CMK (cell line): ENCODE measurements around the gene CFAP119.
A peak's percentile ranks its signal among the peaks of the same experiment; 100 is the strongest.
"Not testable (repeated sequence)": the region's sequence is repeated elsewhere in the genome, so short reads cannot be mapped to it uniquely, and the experiment has no call there.

Experiments
- DNase-seq: peaks from one replicate; pipeline ENCODE4 v3.0.0-alpha.2; 2010; ENCODE audit warnings: low read depth

Gene CFAP119

DNA sequence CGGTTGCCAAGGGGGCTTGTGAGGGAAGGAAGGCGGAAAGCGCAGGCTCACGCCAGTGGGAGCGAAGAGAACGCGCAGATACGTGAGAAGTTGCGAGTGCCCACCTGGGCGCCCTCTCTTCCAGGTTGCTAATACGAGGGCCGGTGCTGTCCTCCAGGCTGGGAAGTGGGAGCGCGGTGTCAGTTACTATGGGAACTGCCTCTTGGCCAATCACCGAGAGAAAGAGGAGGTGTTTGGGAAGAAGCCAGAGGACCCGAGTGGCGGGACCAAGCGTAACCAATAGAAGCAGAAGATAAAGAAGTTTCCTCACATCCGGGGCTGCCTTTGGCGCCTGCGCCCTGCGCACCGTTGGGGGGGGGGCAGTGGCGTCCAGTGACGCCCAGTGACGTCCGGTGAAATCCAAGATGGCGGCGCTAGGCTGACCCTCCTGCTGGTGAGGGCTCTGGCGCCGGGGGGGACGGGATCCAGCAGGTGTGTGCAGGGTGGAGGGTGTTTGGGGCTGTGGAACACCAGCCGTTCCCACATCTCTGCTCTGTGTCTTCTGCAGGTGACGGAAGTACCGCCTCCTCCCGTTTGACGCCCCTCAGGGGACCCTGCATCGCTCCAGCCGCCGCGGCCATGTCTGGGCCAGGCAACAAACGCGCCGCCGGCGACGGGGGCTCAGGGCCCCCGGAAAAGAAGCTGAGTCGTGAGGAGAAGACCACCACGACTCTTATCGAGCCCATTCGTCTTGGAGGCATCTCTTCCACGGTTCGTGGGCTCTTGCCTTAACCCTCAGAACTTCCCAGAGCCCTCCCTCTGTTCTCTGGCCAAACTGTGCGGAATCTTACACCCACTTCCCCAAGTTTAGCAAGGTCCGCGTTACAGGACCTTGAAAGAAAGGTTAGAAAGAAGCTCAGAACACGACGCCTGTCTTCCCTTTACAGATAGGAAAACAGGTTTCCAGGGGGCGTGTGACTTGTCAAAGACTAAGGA is at the start of gene CFAP119, which contains the start of gene RNF40:
TSS of gene CFAP119 (minus strand) at position 135 of the 975 bp plus-strand sequence. CDS start 314 bp downstream, outside the sequence.
TSS of gene RNF40 (plus strand) at position 395 of the 975 bp plus-strand sequence. CDS start at position 619, 224 bp downstream.
- peak; percentile 88 for DNase-seq

DNA sequence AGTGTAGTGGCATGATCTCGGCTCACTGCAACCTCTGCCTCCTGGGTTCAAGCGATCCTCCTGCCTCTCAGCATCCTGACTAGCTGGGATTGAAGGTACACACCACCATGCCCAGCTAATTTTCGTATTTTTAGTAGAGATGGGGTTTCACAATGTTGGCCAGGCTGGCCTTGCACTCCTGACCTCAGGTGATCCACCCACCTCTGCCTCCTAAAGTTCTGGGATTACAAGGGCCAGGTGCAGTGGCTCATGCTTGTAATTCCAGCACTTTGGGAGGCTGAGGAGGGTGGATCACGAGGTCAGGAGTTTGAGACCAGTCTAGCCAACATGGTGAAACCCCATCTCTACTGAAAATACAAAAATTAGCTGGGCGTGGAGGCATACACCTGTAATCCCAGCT is 47.8 kb upstream of the CFAP119 start:
- DNase-seq, result not testable (repeated sequence)

DNA sequence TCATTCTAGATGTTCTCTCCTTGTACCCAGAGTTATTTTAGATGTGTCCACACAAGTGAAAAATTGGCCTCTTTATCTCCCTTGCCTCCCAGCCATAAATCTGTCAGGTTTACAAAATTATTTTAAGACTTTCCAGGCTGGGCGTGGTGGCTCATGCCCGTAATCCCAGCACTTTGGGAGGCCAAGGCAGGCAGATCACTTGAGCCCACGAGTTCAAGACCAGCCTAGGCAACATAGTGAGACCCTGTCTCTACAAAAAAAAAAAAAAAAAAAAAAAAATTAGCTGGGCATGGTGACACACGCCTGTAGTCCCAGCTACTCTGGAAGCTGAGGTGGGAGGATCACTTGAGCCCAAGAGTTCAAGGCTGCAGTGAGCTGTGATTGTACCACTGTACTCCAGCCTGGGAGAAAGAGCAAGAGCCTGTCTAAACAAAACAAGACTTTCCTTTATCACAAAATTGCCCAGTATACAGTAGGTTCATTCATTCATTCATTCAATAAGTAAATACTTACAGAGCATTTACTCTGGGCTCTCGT is 47.1 kb upstream of the CFAP119 start:
- not testable (repeated sequence) for DNase-seq

DNA sequence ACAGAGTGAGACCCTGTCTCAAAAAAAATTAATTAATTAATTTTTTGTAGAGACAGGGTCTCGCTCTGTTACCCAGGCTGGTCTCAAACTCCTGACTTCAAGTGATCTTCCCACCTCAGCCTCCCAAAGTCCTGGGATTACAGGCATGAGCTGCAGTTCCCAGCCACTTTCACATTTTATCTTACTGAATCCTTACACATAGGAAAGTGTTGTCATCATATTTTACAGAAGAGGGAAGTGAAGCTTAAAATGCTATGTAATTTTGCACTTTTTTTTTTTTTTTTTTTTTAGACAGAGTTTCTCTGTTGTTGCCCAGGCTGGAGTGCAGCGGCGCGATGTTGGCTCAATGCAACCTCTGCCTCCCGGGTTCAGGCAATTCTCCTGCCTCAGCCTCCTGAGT is 46.3 kb upstream of the CFAP119 start:
- DNase-seq, result no peak

DNA sequence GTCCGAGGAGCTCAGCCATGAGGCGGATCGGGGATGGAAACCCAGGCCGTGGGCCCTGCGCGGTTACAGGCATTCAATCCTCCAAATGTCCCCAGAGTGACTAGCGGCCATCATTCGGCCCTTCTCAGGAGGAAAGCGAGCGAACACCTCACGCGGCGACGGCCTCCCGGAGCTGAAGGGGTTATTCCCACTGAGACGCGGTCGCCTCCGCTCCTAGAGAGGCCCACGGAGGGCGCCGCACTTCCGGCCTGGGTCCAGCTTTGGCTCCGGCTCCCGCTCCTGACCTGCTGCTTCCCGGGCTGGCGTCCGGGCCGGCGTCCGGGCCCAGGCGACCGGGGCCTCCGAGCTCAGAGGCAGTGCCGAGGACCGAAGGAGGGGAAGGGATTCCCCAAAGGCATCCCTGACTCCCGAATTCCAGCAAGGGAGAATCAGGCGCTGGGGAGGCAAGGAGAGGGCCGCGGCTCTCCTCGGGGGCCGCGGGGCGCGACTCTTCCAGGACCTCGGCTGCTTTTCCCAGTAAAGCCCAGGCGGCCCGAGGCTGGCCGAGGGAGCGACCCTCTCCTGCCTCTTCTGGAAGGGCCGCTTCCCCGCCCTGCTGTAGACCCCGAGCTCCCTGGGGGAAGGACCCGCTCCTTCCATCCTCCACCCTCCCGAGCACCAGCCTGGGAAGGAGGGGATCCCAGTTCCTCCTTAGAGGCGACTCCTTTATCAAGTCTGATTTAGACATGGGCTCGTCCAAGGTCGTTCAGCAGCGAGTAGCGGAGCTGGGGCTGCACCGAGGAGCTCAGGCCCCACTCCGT is 43.7 kb upstream of the CFAP119 start:
- DNase-seq, result peak; percentile 58

DNA sequence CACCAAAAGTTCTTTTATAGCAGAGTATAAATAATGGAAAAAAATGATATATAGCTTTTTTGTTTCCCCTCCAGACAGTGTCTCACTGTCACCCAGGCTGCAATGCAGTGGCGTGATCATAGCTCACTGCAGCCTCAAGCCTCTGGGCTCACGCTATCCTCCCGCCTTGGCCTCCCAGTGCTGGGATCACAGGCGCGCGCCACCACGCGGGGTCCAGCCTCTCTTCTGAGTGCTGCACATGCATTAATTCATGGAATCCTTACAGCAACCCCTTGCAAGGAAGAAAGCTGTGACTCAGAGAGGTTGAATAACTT is 43.2 kb upstream of the CFAP119 start:
- no peak for DNase-seq

DNA sequence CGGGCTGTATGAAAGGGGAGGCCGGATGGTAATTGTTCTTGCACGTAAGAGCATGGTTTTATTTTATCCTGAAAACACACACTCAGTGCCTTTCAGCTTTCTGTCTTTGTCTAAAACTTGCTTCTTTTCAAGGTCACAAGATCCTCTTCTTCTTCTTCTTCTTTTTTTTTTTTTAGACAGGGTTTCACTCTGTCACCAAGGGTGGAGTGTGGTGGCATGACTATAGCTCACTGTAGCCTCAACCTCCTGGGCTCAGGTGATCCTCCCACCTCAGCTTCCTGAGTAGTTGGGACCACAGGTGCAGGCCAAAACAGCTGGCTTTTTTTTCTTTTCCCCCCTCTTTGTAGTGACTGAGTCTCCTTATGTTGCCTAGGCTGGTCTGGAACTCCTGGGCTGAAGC is 41.1 kb upstream of the CFAP119 start:
- no peak for DNase-seq

DNA sequence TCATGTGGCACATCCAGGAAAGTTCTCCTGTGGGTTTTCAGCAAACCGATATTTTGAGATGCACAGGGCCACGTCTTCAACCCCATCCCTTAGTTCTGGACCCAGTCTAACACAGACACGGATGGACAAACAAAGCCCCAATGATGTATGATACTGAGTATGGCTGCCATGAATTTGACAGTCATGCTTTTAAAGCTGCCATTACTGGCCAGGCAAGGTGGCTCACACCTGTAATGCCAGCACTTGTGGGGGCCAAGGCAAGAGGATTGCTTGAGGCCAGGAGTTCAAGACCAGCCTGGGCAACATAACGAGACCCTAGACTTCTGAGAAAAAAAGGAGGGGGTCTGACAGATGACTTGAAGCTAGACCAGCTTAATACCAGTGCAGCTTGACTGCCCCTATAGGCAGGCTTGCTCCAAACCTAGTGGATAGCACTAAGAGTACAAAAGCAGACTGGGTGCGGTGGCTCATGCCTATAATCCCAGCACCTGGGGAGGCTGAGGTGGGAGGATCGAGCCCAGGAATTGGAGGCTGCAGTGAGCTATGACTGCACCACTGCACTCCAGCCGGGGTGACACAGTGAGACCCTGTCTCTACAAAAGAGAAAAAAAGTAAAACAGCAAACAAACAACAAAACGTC is 35.9 kb upstream of the CFAP119 start:
- no peak for DNase-seq

DNA sequence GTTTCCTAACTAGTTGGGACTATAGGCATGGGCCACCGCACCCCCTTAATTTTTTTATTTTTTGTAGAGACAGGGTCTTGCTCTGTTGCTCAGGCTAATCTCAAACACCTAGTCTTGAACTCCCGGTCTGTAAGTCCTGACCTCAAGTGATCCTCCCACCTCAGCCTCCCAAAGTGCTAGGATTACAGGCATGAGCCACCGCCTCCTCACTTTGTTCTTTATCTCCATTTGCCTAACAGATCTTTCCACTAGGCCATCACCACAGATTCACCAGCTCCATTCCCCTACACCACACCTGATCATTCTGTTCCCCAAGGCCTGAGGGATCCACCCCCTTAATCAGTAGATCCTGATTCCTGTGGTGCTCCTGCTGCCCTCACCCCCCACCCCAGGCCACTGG is 32.8 kb upstream of the CFAP119 start:
- no peak for DNase-seq

DNA sequence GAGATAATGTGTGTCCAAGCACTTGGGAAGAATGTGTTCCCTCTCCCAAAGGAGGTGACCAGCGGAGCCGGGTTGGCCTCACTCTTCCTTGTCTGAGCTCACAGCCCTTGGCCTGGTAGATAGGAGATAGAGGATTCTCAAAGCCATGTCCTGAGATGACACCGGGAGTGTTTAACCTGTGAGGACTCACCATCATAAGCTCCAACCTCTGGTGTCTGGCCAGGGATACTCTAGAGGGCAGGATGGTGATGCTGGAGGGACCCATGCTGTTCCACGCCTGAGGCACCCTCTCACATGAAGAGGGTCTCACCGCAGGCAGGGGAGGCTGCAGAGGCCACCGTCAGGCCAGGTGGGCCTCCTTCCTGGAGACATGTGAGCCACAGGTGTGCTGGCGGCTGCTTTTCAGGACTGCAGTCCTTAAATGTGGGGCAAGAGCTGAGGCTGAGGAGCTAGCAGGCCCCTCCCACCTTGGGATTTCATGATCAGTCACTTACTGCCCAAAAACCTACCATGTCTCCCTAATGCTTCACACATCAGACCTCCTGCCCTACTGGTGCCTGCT is 31.7 kb upstream of the CFAP119 start:
- DNase-seq, result no peak

DNA sequence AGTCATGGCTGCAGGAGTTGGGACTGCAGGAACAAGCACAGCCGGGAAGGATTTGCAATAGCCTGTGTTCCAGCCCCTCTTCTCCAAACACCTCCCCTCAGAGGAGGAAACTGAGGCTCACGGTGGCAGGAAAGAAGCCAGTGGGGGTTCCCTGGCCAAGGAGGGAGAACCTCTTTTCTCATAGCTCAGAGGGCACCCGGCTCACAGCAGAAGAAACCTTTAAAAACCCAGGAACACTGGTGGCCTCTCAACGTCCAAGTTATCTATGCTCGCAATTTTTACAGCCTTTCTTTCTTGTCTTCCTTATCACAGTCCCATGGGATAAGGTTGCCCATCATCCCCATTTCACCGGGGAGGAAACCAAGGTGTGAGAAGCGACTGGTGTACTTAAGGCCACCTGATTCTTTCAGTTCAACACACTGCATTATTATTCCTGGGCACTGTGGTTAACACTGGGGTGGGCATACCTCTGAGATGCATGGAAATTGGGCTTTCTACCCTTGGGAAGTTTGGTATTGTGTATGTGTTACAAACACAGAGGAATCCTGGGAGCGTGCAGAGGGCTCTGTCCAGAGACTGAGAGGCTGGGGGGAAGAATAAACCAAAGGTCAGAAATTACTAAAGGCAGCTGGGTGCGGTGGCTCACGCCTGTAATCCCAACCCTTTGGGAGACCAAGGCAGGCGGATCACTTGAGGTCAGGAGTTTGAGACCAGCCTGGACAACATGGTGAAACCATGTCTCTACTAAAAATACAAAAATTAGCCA is 25.9 kb upstream of the CFAP119 start:
- DNase-seq, result no peak

DNA sequence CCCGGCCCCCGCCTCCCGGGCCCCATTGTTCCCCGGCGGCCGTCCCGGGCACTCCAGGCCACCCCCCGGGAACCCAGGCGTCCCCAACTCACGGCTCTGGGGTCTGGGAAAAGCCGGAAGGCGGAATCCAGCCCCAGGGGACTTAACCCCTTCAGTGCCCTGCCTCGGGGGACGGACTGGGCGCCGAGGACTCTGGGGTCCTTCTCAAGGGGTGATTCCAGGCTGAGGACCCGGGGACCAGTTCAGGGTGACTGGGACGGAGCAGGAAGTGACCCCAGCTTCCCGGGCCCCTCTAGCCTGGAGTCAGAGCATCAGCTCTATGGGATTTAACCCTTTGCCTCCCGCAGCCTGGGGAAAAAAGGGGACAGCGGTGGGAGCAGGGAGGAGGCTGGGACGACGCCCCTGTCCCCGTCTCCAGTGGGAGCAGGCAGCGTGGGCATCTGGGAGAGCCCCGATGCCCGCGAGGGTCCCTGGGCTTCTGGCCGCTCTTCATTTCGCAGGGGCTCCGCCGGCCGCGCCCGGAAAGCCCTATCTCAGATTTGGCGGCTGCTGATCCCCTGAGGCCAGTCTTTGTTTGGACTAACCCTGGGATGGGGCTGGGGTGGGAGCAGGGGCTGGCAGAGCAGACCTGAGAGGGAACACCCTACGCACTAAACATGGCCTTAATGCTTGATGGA is 25.2 kb upstream of the CFAP119 start, which contains the start of gene ZNF629:
TSS of gene ZNF629 (minus strand) at position 270 of the 677 bp plus-strand sequence. CDS start 2,723 bp downstream, outside the sequence.
- DNase-seq, result peak; percentile 44

DNA sequence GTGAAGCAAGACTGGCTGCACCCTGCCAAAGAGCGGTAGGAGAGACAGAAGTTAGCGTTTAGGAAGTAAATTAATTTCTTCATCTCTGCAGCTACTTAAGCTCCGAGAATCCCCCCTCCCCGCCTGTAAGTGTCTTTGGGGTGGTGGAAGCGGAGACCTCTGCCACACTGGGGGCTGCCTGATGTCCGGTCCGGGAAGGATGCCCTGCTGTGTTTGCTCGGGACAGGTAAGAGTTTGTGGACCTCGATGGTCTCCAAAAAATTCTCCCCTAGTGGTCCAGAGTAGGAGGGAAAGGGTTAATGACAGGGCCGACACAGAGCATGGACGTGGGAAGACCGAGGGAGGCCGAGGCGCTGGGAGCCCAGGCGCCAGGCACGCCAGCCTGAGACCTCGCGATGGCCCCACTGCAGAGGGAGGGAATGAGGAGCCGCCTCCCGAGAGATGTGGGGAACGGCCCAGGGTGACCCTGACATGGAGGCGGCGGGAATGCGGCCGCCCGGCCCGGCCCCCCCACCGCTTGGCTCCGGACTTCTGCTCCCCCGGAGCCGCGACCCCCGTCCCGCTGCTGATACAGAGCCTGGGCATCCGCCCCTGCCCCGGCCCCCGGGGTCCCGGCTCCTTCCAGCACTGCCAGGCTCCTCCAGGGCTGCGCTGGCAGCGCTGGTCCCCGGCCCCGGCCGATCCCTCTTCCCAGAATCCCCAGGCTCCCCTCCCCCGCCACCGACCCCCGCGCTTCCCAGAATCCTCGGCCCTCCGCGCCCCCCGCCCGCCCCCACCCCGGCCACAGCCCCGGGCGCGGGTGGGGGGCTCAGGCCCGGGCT is 24.5 kb upstream of the CFAP119 start:
- DNase-seq, result no peak

DNA sequence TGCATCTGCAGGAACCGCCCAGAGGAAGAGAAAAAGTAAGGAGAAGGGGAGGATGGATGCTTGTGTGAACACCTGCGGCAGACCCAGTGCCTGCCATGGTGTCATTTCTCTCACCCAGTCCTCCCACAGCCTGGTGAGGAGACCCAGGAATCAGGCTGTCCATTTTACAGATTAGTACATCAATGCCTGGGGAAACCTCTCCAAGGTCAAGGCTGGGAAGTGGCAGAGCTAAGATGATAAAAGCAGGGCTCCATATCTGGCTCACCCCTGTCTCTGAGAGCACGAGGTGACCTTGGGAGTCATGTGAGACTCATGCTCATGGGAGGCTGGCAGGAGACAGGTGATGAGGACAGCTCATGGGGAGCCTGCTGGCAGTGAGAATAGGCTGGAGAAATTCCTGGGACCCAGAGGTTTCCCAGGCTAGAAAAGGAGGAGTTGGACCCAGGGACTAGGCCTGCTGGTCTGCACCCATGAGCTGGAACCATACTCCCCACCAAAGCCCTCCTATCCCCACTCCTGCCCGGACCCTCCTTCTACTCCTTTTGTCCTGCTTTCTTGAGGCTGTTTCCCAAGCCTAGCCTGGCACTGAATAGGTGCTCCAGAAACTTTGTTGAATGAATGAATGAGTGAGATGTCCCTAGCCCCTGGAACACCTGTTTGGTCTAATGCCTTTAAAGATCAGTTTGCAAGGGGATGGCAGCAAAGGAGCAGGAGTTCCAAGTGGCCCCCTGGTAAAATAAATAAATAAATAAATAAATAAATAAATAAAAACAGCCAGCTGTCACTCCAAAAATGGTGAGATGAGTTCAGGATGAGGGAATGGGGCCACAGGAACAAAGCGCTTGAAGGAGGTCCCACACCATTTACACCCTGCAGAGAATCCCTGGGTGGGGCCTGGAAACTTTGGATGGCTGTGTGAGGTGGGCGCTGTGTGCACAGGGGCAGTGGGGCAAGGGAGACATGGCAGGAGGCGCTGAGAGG is 23.6 kb upstream of the CFAP119 start:
- DNase-seq, result no peak

DNA sequence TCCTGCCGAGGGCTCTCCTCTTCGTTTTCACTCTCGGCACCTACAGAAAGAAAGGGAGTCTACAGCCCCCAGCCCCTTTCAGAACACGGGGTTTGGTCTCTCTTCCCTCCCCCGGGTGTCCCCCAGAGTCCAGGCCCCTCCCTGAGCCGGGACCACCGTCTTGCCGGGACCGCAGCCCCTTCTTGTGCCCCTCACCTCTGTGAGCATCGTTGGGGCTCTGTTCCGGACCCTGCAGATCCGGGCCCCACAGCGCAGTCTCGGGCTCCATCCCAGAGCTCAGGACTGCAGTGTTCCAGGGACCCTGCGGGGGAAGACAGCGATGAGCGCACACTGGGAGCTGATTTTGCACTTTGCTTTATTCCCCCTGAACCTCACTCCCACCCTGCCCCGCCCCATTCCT is 22.4 kb upstream of the CFAP119 start:
- DNase-seq, result no peak

DNA sequence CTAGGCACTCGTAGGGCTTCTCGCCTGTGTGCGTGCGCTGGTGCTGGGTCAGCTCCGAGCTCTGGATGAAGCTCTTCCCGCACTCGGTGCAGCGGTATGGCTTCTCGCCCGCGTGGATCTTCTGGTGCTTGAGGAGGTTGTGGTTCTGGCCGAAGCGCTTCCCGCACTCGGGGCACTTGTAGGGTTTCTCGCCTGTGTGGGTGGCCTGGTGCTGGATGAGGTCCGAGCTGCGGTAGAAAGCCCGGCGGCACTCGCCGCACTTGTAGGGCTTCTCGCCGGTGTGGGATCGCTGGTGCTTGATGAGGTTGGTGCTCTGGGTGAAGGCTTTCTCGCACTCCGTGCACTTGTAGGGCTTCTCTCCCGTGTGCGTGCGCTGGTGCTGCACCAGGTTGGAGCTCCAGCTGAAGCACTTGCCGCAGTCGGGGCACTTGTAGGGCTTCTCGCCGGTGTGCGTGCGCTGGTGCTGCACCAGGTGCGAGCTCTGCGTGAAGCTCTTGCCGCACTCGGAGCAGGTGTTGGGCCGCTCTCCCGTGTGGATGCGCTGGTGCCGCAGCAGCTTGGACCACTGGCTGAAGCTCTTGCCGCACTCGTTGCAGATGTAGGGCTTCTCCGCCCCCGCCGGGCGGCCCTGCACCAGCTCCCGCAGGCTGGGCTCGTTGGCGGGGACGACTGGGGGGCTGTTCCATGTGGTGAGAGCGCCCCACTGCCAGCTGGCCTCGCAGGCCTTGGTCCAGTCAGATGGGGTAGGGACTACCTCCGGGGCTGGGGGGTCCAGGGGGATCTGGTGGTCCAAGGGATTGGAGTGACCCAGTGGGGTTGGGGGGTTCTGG is 21.6 kb upstream of the CFAP119 start:
- DNase-seq, result no peak
